K562 (cell line): ENCODE results near the gene CCDC192. TPM values are rescaled to one million over a fixed set of nuclear protein-coding genes. Genes with fewer than 3 reads are reported as not detected.
"Not testable (repeated sequence)": the region's sequence is repeated elsewhere in the genome, so short reads cannot be mapped to it uniquely, and the experiment has no call there.

Experiments used
- ATAC-seq: fragments of 200-7000 bp; cut with Tn5 transposase; 3 replicates; pipeline ENCODE4 v1.9.1; 2020; ENCODE audit warnings: moderate library complexity
- BruUV-seq: library from RNA; stranded (reverse); fragments of 400-500 nt; replicated peaks from 2 replicates; lab custom pipeline; 2021; lab: Mats Ljungman, UMichigan
- CTCF ChIA-PET: fragments of 300-600 bp; formaldehyde crosslinking; extraction: SDS; loops from one replicate; lab custom pipeline; 2021; ENCODE audit warnings: low intra/inter-chr PET ratio; lab: Yijun Ruan, JAX
- POLR2A ChIA-PET: fragments of 300-600, 350-650 bp; sonication (Branson Sonifier 250); formaldehyde crosslinking; extraction: SDS; loops from one replicate; lab custom pipeline; 2021; ENCODE audit warnings: antibody characterized with exemption, inconsistent platforms; lab: Yijun Ruan, JAX
- DNase-seq, 4 experiments: peaks; one replicate each; pipeline versions ENCODE4 v3.0.0 to v3.0.0-alpha.2; 2011 to 2018; ENCODE audit warnings: low spot score in 3 of 4, mixed read lengths in 3 of 4; ENCODE audit errors: extremely low read depth in 1 of 4
- FAIRE-seq: peaks from 2 replicates; lab custom pipeline; 2011; peaks lifted over from hg19 to GRCh38; lab: Jason Lieb, UNC
- H2AFZ ChIP-seq: 2 replicates; pipeline ENCODE4 v1.6.0; 2011; ENCODE audit warnings: low read depth, low read length, control low read depth, inconsistent platforms
- H3K27ac ChIP-seq: fragments of 200-600 bp; 3 replicates; pipeline ENCODE4 v1.8.0; 2011; ENCODE audit warnings: low read depth, mild to moderate bottlenecking, control low read depth, inconsistent platforms, low read length, moderate library complexity, mixed read lengths; ENCODE audit errors: extremely low read depth
- H3K27me3 ChIP-seq, 2 experiments: fragments of 300-600 bp in 1 of 2; 2 replicates in 1 of 2; 3 replicates in 1 of 2; pipeline versions ENCODE4 v1.6.0 to v1.8.0; 2011; ENCODE audit warnings: inconsistent platforms in 2 of 2, low read length in 2 of 2, mild to moderate bottlenecking in 1 of 2, mixed read lengths in 1 of 2, moderate library complexity in 1 of 2; ENCODE audit not compliant: control insufficient read depth in 2 of 2, insufficient read depth in 2 of 2
- H3K36me3 ChIP-seq: fragments of 300-600 bp; 3 replicates; pipeline ENCODE4 v1.8.0; 2011; ENCODE audit warnings: mild to moderate bottlenecking, low read length, inconsistent platforms; ENCODE audit not compliant: control insufficient read depth, insufficient read depth
- H3K4me1 ChIP-seq, 2 experiments: fragments of 200-600 bp in 1 of 2; replicated peaks in 1 of 2; 2 replicates in 1 of 2; 3 replicates in 1 of 2; pipeline versions ENCODE4 v1.5.1 to v1.8.0; 2011; ENCODE audit warnings: inconsistent platforms in 2 of 2, low read length in 2 of 2, mild to moderate bottlenecking in 1 of 2, mixed read lengths in 1 of 2, moderate library complexity in 1 of 2; ENCODE audit not compliant: control insufficient read depth in 2 of 2, insufficient read depth in 2 of 2
- H3K4me2 ChIP-seq: 2 replicates; pipeline ENCODE4 v1.6.1; 2011; ENCODE audit warnings: low read length, control low read depth, inconsistent platforms, mixed read lengths; ENCODE audit not compliant: insufficient read depth
- H3K4me3 ChIP-seq: fragments of 200-600 bp; sonication (generic), shearing (Covaris generic); 2 replicates; pipeline ENCODE4 v1.5.1; 2016; ENCODE audit warnings: control low read depth, inconsistent platforms
- H3K79me2 ChIP-seq: fragments of 200-600 bp; 3 replicates; pipeline ENCODE4 v1.8.0; 2011; ENCODE audit warnings: low read length, inconsistent platforms; ENCODE audit not compliant: control insufficient read depth, insufficient read depth
- H3K9ac ChIP-seq, 2 experiments: 2 replicates each; pipeline versions ENCODE4 v1.6.0 to v1.6.1; 2011; ENCODE audit warnings: low read depth in 2 of 2, low read length in 2 of 2, control low read depth in 1 of 2, inconsistent platforms in 1 of 2, mild to moderate bottlenecking in 1 of 2, mixed read lengths in 1 of 2; ENCODE audit not compliant: insufficient read depth in 1 of 2
- H3K9me1 ChIP-seq: one replicate; pipeline ENCODE4 v1.6.0; 2011; ENCODE audit warnings: inconsistent platforms, mild to moderate bottlenecking, low read length, moderate library complexity; ENCODE audit not compliant: control insufficient read depth, insufficient read depth
- H3K9me3 ChIP-seq: replicated peaks from 2 replicates; pipeline ENCODE4 v1.5.1; 2011; ENCODE audit warnings: low read depth, low read length, inconsistent platforms; ENCODE audit not compliant: control insufficient read depth, insufficient read depth
- H4K20me1 ChIP-seq: replicated peaks from 2 replicates; pipeline ENCODE4 v1.6.1; 2011; ENCODE audit warnings: low read length, inconsistent platforms, mixed read lengths; ENCODE audit not compliant: control insufficient read depth, insufficient read depth
- BRD9 ChIP-seq: fragments of 450-650 bp; IDR thresholded peaks from 2 replicates; pipeline ENCODE4 v1.6.1; 2018; ENCODE audit warnings: low read depth; ENCODE audit not compliant: partially characterized antibody
- FOXK2 ChIP-seq, 2 experiments: fragments of 450-650 bp; IDR thresholded peaks in 1 of 2; conservative IDR thresholded peaks in 1 of 2; 2 replicates each; pipeline ENCODE4 v1.6.1; 2016; ENCODE audit warnings: low read depth in 2 of 2, mild to moderate bottlenecking in 1 of 2
- MAZ ChIP-seq, 2 experiments: fragments of 450-650 bp in 1 of 2; sonication (generic) in 1 of 2; formaldehyde crosslinking; IDR thresholded peaks in 1 of 2; conservative IDR thresholded peaks in 1 of 2; 2 replicates each; pipeline versions ENCODE4 v1.4.0 to v1.5.0; 2020; ENCODE audit warnings: mild to moderate bottlenecking in 1 of 2, missing genetic modification reagents in 1 of 2
- MNT ChIP-seq, 2 experiments: fragments of 450-650 bp; conservative IDR thresholded peaks; 2 replicates each; pipeline ENCODE4 v1.6.1; 2017; ENCODE audit warnings: mild to moderate bottlenecking in 2 of 2, moderate library complexity in 2 of 2
- NFRKB ChIP-seq: fragments of 450-650 bp; IDR thresholded peaks from 2 replicates; pipeline ENCODE4 v1.6.1; 2016; ENCODE audit warnings: low read depth
- NR2C1 ChIP-seq, 2 experiments: fragments of 450-650 bp; IDR thresholded peaks; 2 replicates each; pipeline ENCODE4 v1.6.1; 2017; ENCODE audit warnings: mild to moderate bottlenecking in 2 of 2, antibody characterized with exemption in 1 of 2, inconsistent platforms in 1 of 2, missing compliant biosample characterization in 1 of 2, missing genetic modification characterization in 1 of 2
- POLR2G ChIP-seq: fragments of 200-400 bp; formaldehyde crosslinking; IDR thresholded peaks from 2 replicates; pipeline ENCODE4 v1.6.1; 2017; ENCODE audit warnings: low read depth, mild to moderate bottlenecking, antibody characterized with exemption, low read length, moderate library complexity
- POLR2H ChIP-seq: IDR thresholded peaks from 2 replicates; pipeline ENCODE4 v1.6.1; 2016; ENCODE audit warnings: missing genetic modification characterization, low read depth, mild to moderate bottlenecking, control low read depth, missing compliant biosample characterization, moderate library complexity
- RBFOX2 ChIP-seq: fragments of 200-400 bp; formaldehyde crosslinking; IDR thresholded peaks from 2 replicates; pipeline ENCODE4 v1.6.1; 2017; ENCODE audit warnings: low read depth, mild to moderate bottlenecking, low read length, moderate library complexity
- SMAD4 ChIP-seq: fragments of 250-450 bp; sonication (Bioruptor Pico); conservative IDR thresholded peaks from 2 replicates; pipeline ENCODE4 v1.8.0; 2021; ENCODE audit warnings: inconsistent platforms, mild to moderate bottlenecking, moderate library complexity
- TAF7 ChIP-seq: fragments of 450-650 bp; IDR thresholded peaks from 2 replicates; pipeline ENCODE4 v1.6.1; 2016; ENCODE audit warnings: missing genetic modification characterization, missing compliant biosample characterization
- TAF9B ChIP-seq: fragments of 450-650 bp; IDR thresholded peaks from 2 replicates; pipeline ENCODE4 v1.6.1; 2018; ENCODE audit warnings: mild to moderate bottlenecking; ENCODE audit not compliant: partially characterized antibody
- YY1 ChIP-seq, 3 experiments: IDR thresholded peaks; 2 replicates each; pipeline ENCODE4 v1.6.1; 2011; ENCODE audit warnings: low read length in 2 of 3, mild to moderate bottlenecking in 2 of 3, moderate library complexity in 2 of 3, borderline replicate concordance in 1 of 3, control low read depth in 1 of 3, low read depth in 1 of 3; ENCODE audit not compliant: insufficient read depth in 3 of 3, insufficient replicate concordance in 2 of 3, control insufficient read depth in 1 of 3, insufficient read length in 1 of 3; ENCODE audit errors: extremely low read depth in 1 of 3
- ZBTB17 ChIP-seq: fragments of 450-650 bp; formaldehyde crosslinking; IDR thresholded peaks from 2 replicates; pipeline ENCODE4 v1.4.0; 2020; ENCODE audit warnings: mild to moderate bottlenecking
- WGBS: fragments of 100-300 bp; shearing (Covaris generic); methylation state at CpG from one replicate; pipeline ENCODE4 v1.1.6; 2016; ENCODE audit warnings: low coverage, mixed read lengths; ENCODE audit not compliant: insufficient coverage; ENCODE audit errors: missing lambda C conversion rate; 5-methylcytosine and 5-hydroxymethylcytosine counted together
- in situ Hi-C: fragments of 300-500 bp; cut with MboI; formaldehyde crosslinking; loops from 4 replicates; pipeline ENCODE4 v1.15.0; 2018; ENCODE audit warnings: inconsistent platforms, mixed read lengths
- intact Hi-C: fragments of 100-400 bp; cut with micrococcal nuclease; formaldehyde crosslinking; loops from 2 replicates; pipeline ENCODE4 v1.14.2; 2022
- polyA plus RNA-seq, 8 experiments: library from polyadenylated mRNA; depleted of rRNA in 4 of 8; stranded (reverse) in 5 of 8; unstranded in 3 of 8; fragments of >200 nt; fragmentation: Nextera tagmentation in 2 of 8; fragmentation: Illumina TruSeq in 1 of 8; extraction: Ambion mirVana in 2 of 8; extraction: Trizol in 1 of 8; gene quantifications; 2 replicates each; pipeline versions ENCODE4 v1.2.1 to v1.2.3, GENCODE V29; 2011 to 2014; ENCODE audit warnings: inconsistent platforms in 1 of 8, missing spikeins in 1 of 8
- total RNA-seq, 7 experiments: library from RNA; depleted of rRNA in 6 of 7; stranded (reverse); fragments of >200 nt in 6 of 7; fragmentation: Illumina TruSeq in 2 of 7; extraction: Trizol in 2 of 7; gene quantifications; 2 replicates each; pipeline versions ENCODE4 v1.2.1 to v1.2.3, GENCODE V29; 2011 to 2021; ENCODE audit warnings: low replicate concordance in 1 of 7

The CCDC192 gene
- total and polyA plus RNA-seq, 9 of the 15 experiments (the other 6 are each of a cell fraction or from before 2014, with no cell fraction given), result 0.21 to 0.66 (median 0.38) TPM; not detected in 2

- POLR2A ChIA-PET; H3K79me2 ChIP-seq; H3K36me3 ChIP-seq; FAIRE-seq; intact Hi-C loops; H4K20me1 ChIP-seq; H3K4me3 ChIP-seq; H3K9me3 ChIP-seq; H3K27me3 ChIP-seq; H3K4me1 ChIP-seq; H3K9me1 ChIP-seq; CTCF ChIA-PET; TF ChIP-seq NR2C1 (IDR thresholded peaks at IDR 0.05): not testable (repeated sequence)
- Histone ChIP-seq H3K4me2 (peak overlapping the region; percentile 69), H2AFZ (peak overlapping the region; percentile 94), H3K9ac (peak overlapping the region; percentile 52 to 56; a peak in 3 of 4 replicates), H3K27ac (peak overlapping the region; percentile 73; the same call in 2 of the 3 replicates)
- TSS peak; percentile 90 for BruUV-seq
- ATAC-seq (peak; percentile 82), DNase-seq (peak in 2 of 4 experiments; percentile 15 to 41)
- in situ Hi-C loops, result loop anchor here (10.0 kb wide), 1 partner anchor 452 kb away; no protein-coding TSS in a partner anchor
- WGBS, result 4% methylated on average over 17 of the region's 32 CpGs
- TF ChIP-seq NFRKB (peak; percentile 92; the same call in 1 of the 2 replicates), POLR2G (peak; percentile 62), RBFOX2 (peak; percentile 63), ZBTB17 (CRISPR knock-in tag) (0 out of 2 replicates have a peak, but pooled peaks have one; percentile 33), TAF7 (tag) (peak; percentile 84), BRD9 (peak; percentile 42), POLR2H (tag) (peak; percentile 39), NR2C1 (tag; IDR thresholded peaks at IDR 0.05) (0 out of 2 replicates have a peak, but pooled peaks have one; percentile 14), MNT (conservative IDR thresholded peaks at IDR 0.05) (peak in 1 of 2 experiments; percentile 25; a peak in 1 of 4 replicates), MAZ (CRISPR knock-in tag; conservative IDR thresholded peaks at IDR 0.05 in 1 of 2, IDR thresholded peaks at IDR 0.05 in 1 of 2) (peak in 1 of 2 experiments; percentile 48; a peak in 1 of 4 replicates), YY1 (IDR thresholded peaks at IDR 0.05; ENCODE audit: borderline replicate concordance in 1 of 3, control insufficient read depth in 1 of 3, extremely low read depth in 1 of 3, insufficient read depth in 3 of 3, insufficient read length in 1 of 3, insufficient replicate concordance in 2 of 3, low read depth in 1 of 3, low read length in 2 of 3) (peak; percentile 28 to 83 (median 60)), TAF9B (peak; percentile 62), SMAD4 (CRISPR knock-in tag) (peak; percentile 49), FOXK2 (conservative IDR thresholded peaks at IDR 0.05 in 1 of 2, IDR thresholded peaks at IDR 0.05 in 1 of 2; ENCODE audit: low read depth in 2 of 2) (peak; percentile 67 to 78)
Measured at GRCh38 chr5:127752503-127753265, 49.5 kb downstream of the CCDC192 start.
